T47D (cell line): ENCODE results near the gene LBHD1.
"Not testable (repeated sequence)": the region's sequence is repeated elsewhere in the genome, so short reads cannot be mapped to it uniquely, and the experiment has no call there.

Experiments
- DNase-seq, 2 experiments: peaks; one replicate each; pipeline versions ENCODE4 v3.0.0 to v3.0.0-alpha.2; 2011 to 2012; ENCODE audit warnings: low read depth in 1 of 2, low spot score in 1 of 2
- JUND ChIP-seq: IDR thresholded peaks from 2 replicates; pipeline ENCODE4 v1.6.1; 2012; ENCODE audit warnings: low read depth
- in situ Hi-C: cut with HindIII; loops from 2 replicates; pipeline ENCODE4 v1.10.0; 2016; ENCODE audit warnings: low sequenced_read_pairs, low pct_unique_long_range_greater_than_20kb

Gene LBHD1

GRCh38 chr11:62646825-62647608 lies 25.1 kb downstream of the LBHD1 start:
- DNase-seq: no peak
- no peak for TF ChIP-seq JUND
- in situ Hi-C loops: no loop called here

GRCh38 chr11:62645946-62646824 lies 25.9 kb downstream of the LBHD1 start, which contains the start of gene GANAB:
TSS of gene GANAB (minus strand) at chr11:62646613. CDS start at chr11:62646599, 14 bp downstream.
- TF ChIP-seq JUND: no peak
- peak; percentile 99 to 100 for DNase-seq
- in situ Hi-C loops: no loop called here

GRCh38 chr11:62645671-62645945 lies 26.5 kb downstream of the LBHD1 start:
- no peak for TF ChIP-seq JUND
- no peak for DNase-seq
- in situ Hi-C loops: no loop called here

- TF ChIP-seq JUND: no peak
- no peak for DNase-seq
- in situ Hi-C loops: no loop called here
Observed at GRCh38 chr11:62644220-62644619, 27.8 kb downstream of the LBHD1 start.

GRCh38 chr11:62632492-62632891 lies 39.6 kb downstream of the LBHD1 start:
- TF ChIP-seq JUND: no peak
- in situ Hi-C loops: no loop called here
- DNase-seq: no peak

GRCh38 chr11:62627713-62628112 lies 44.4 kb downstream of the LBHD1 start:
- in situ Hi-C loops: no loop called here
- peak in 1 of 2 experiments; percentile 58 for DNase-seq
- no peak for TF ChIP-seq JUND

- in situ Hi-C loops: no loop called here
Observed at GRCh38 chr11:62622476-62623089, 49.5 kb downstream of the LBHD1 start.

GRCh38 chr11:62621567-62622470 lies 50.2 kb downstream of the LBHD1 start, which contains the start of gene B3GAT3:
TSS of gene B3GAT3 (minus strand) at chr11:62621986. CDS start at chr11:62621947, 39 bp downstream.
- in situ Hi-C loops: no loop called here
- peak; percentile 99 to 100 for DNase-seq
- TF ChIP-seq JUND: no peak

More at GRCh38 chr11:62622476-62623089, 49.5 kb downstream of the LBHD1 start:
- no peak for TF ChIP-seq JUND
- no peak for DNase-seq

GRCh38 chr11:62621027-62621566 lies 51.0 kb downstream of the LBHD1 start:
- DNase-seq: no peak
- in situ Hi-C loops: no loop called here
- no peak for TF ChIP-seq JUND

GRCh38 chr11:62616957-62617356 lies 55.1 kb downstream of the LBHD1 start:
- in situ Hi-C loops, DNase-seq: not testable (repeated sequence)

GRCh38 chr11:62615521-62615920 lies 56.5 kb downstream of the LBHD1 start:
- in situ Hi-C loops: no loop called here
- no peak for TF ChIP-seq JUND
- no peak for DNase-seq
